Activated CD4-positive, alpha-beta T cell treated with anti-CD3 and anti-CD28 coated beads, Interleukin-2, amount 50 U/mL, for 4 hours (primary cell): ENCODE measurements around the gene ANGPTL1.
"Not testable (repeated sequence)": the region's sequence is repeated elsewhere in the genome, so short reads cannot be mapped to it uniquely, and the experiment has no call there.

Experiments
- DNase-seq, 2 experiments: peaks; one replicate each; pipeline ENCODE4 v3.0.0-alpha.2; 2020

The ANGPTL1 gene

GRCh38 chr1:178864326-178864725, 6.6 kb downstream of the ANGPTL1 start:
- no peak for DNase-seq

- DNase-seq, result no peak
These were observed 8.0 kb downstream of the ANGPTL1 start for GRCh38 chr1:178862864-178863263.

GRCh38 chr1:178862416-178862815, 8.5 kb downstream of the ANGPTL1 start:
- no peak for DNase-seq

- DNase-seq, result no peak
These were observed 13.8 kb downstream of the ANGPTL1 start for GRCh38 chr1:178857126-178857525.

- DNase-seq, result no peak
These were observed 21.0 kb downstream of the ANGPTL1 start for GRCh38 chr1:178849918-178850317.

GRCh38 chr1:178847919-178848318, 23.0 kb downstream of the ANGPTL1 start:
- not testable (repeated sequence) for DNase-seq

GRCh38 chr1:178847396-178847849, 23.5 kb downstream of the ANGPTL1 start:
- DNase-seq, result no peak

- no peak for DNase-seq
These were observed 24.6 kb downstream of the ANGPTL1 start for GRCh38 chr1:178846306-178846705.

- no peak for DNase-seq
These were observed 26.4 kb downstream of the ANGPTL1 start for GRCh38 chr1:178844436-178844835.

- no peak for DNase-seq
These were observed 45.7 kb downstream of the ANGPTL1 start for GRCh38 chr1:178825167-178825566.

- no peak for DNase-seq
These were observed 49.6 kb downstream of the ANGPTL1 start for GRCh38 chr1:178821134-178821866.

GRCh38 chr1:178819123-178819522, 51.8 kb downstream of the ANGPTL1 start:
- DNase-seq, result no peak

- DNase-seq, result no peak
These were observed 52.5 kb downstream of the ANGPTL1 start for GRCh38 chr1:178818416-178818815.

- DNase-seq, result no peak
These were observed 60.3 kb downstream of the ANGPTL1 start for GRCh38 chr1:178810585-178810984.

GRCh38 chr1:178808529-178808928, 62.3 kb downstream of the ANGPTL1 start:
- DNase-seq, result no peak

GRCh38 chr1:178806665-178807300, 64.1 kb downstream of the ANGPTL1 start:
- no peak for DNase-seq

- DNase-seq, result no peak
These were observed 68.0 kb downstream of the ANGPTL1 start for GRCh38 chr1:178802873-178803272.
